ENCODE measurements around the gene NR3C2. TPM values are rescaled to one million over a fixed set of nuclear protein-coding genes. Genes with fewer than 3 reads are reported as not detected.

Gene NR3C2
- total and polyA plus RNA-seq, 7 donors, result 0.70 to 17.9 (median 7.5) TPM

- intact Hi-C loops (cut with DNase I), result no loop called here
- WGBS, 3 donors, result 98 to 100% (median 100%) methylated on average over 1 of the region's 1 CpG
- H3K36me3 ChIP-seq (ENCODE audit: insufficient read depth in 1 of 2, low read depth in 1 of 2), result no peaks in the 10 kb centered on the region
Observed at GRCh38 chr4:148254621-148255343, 187.4 kb downstream of the NR3C2 start.

GRCh38 chr4:148253768-148254167 is 188.4 kb downstream of the NR3C2 start:
- no peak for TF ChIP-seq CTCF (IDR thresholded peaks at IDR 0.05)
- DNase-seq, result no peak
- Histone ChIP-seq H3K4me1 (peaks cover 14% of the 10 kb centered on the region), H3K4me3 (no peak overlapping the region), H3K36me3 (ENCODE audit: insufficient read depth in 1 of 2, low read depth in 1 of 2) (no peaks in the 10 kb centered on the region), H3K27ac (no peak overlapping the region), H3K27me3 (ENCODE audit: insufficient read depth in 3 of 3, low read length in 2 of 3) (no peaks in the 10 kb centered on the region), H3K9me3 (no peaks in the 10 kb centered on the region)
- WGBS, 3 donors, result 92 to 96% (median 94%) methylated on average over 4 of the region's 4 CpGs
- intact Hi-C loops (cut with DNase I), result no loop called here
- ATAC-seq, result no peak

More at GRCh38 chr4:148254621-148255343, 187.4 kb downstream of the NR3C2 start:
- Histone ChIP-seq H3K27ac (no peak overlapping the region), H3K4me3 (no peak overlapping the region), H3K4me1 (peaks cover 19% of the 10 kb centered on the region), H3K9me3 (no peaks in the 10 kb centered on the region), H3K27me3 (ENCODE audit: insufficient read depth in 3 of 3, low read length in 2 of 3) (no peaks in the 10 kb centered on the region)
- DNase-seq (no peak), ATAC-seq (no peak)
- no peak for TF ChIP-seq CTCF (IDR thresholded peaks at IDR 0.05)

- ATAC-seq, result no peak
- H3K9me3 ChIP-seq, result no peaks in the 10 kb centered on the region
- WGBS, 3 donors, result 81 to 96% (median 92%) methylated on average over 4 of the region's 4 CpGs
Observed at GRCh38 chr4:148248824-148249223, 193.4 kb downstream of the NR3C2 start.

GRCh38 chr4:148245015-148245414 is 197.2 kb downstream of the NR3C2 start:
- Histone ChIP-seq H3K27me3 (ENCODE audit: insufficient read depth in 3 of 3, low read length in 2 of 3) (no peaks in the 10 kb centered on the region), H3K36me3 (ENCODE audit: insufficient read depth in 1 of 2, low read depth in 1 of 2) (no peaks in the 10 kb centered on the region), H3K4me1 (no peaks in the 10 kb centered on the region), H3K27ac (no peak overlapping the region), H3K9me3 (no peaks in the 10 kb centered on the region), H3K4me3 (no peak overlapping the region)
- TF ChIP-seq CTCF (IDR thresholded peaks at IDR 0.05), result no peak
- DNase-seq (no peak), ATAC-seq (no peak)
- WGBS, 3 donors, result 39 to 66% (median 42%) methylated on average over 3 of the region's 3 CpGs
- intact Hi-C loops (cut with DNase I), result no loop called here

More at GRCh38 chr4:148248824-148249223, 193.4 kb downstream of the NR3C2 start:
- H3K4me3 ChIP-seq, result no peak overlapping the region
- no peak for TF ChIP-seq CTCF (IDR thresholded peaks at IDR 0.05)
- peaks cover 8% of the 10 kb centered on the region for H3K4me1 ChIP-seq
- H3K36me3 ChIP-seq (ENCODE audit: insufficient read depth in 1 of 2, low read depth in 1 of 2), result no peaks in the 10 kb centered on the region
- H3K27ac ChIP-seq, result no peak overlapping the region
- DNase-seq, result no peak
- H3K27me3 ChIP-seq (ENCODE audit: insufficient read depth in 3 of 3, low read length in 2 of 3), result no peaks in the 10 kb centered on the region
- intact Hi-C loops (cut with DNase I), result no loop called here

GRCh38 chr4:148243837-148244236 is 198.4 kb downstream of the NR3C2 start:
- 68 to 77% (median 75%) methylated on average over 6 of the region's 6 CpGs for whole genome bisulfite sequencing, 3 donors
- Histone ChIP-seq H3K9me3 (no peaks in the 10 kb centered on the region), H3K27ac (no peak overlapping the region), H3K27me3 (ENCODE audit: insufficient read depth in 3 of 3, low read length in 2 of 3) (no peaks in the 10 kb centered on the region), H3K4me1 (peaks cover under 1% of the 10 kb centered on the region), H3K36me3 (ENCODE audit: insufficient read depth in 1 of 2, low read depth in 1 of 2) (no peaks in the 10 kb centered on the region), H3K4me3 (no peak overlapping the region)
- no peak for DNase-seq
- no peak for TF ChIP-seq CTCF (IDR thresholded peaks at IDR 0.05)
- intact Hi-C loops (cut with DNase I), result no loop called here
- ATAC-seq, result no peak
